Endothelial cell of umbilical vein (primary cell): ENCODE results near the gene CKS1B. TPM values are rescaled to one million over a fixed set of nuclear protein-coding genes. Genes with fewer than 3 reads are reported as not detected.

Source experiments
- BruUV-seq: library from RNA; stranded (reverse); fragments of 400-500 nt; replicated peaks from 2 replicates; lab custom pipeline; 2021; lab: Mats Ljungman, UMichigan
- CTCF ChIA-PET: fragments of 300-600, 350-600 bp; sonication (Branson Sonifier 250); formaldehyde crosslinking; loops from one replicate; lab custom pipeline; 2021; ENCODE audit warnings: antibody characterized with exemption, inconsistent platforms; lab: Charles Lee
- POLR2A ChIA-PET: fragments of 300-600, 350-600 bp; sonication (Branson Sonifier 250); formaldehyde crosslinking; loops from one replicate; lab custom pipeline; 2021; ENCODE audit warnings: antibody characterized with exemption, inconsistent platforms; lab: Charles Lee
- DNase-seq: peaks from one replicate; pipeline ENCODE4 v3.0.0-alpha.2; 2011; ENCODE audit warnings: low read depth, low spot score
- FAIRE-seq: peaks from 2 replicates; lab custom pipeline; 2011; peaks lifted over from hg19 to GRCh38; lab: Jason Lieb, UNC
- H2AFZ ChIP-seq: 2 replicates; pipeline ENCODE4 v1.6.0; 2012; ENCODE audit warnings: low read depth, low read length, control low read depth, inconsistent platforms
- H3K27ac ChIP-seq: 2 replicates; pipeline ENCODE4 v1.5.1; 2011; ENCODE audit warnings: low read depth, mild to moderate bottlenecking, control low read depth, low read length, moderate library complexity; ENCODE audit not compliant: insufficient read depth
- H3K27me3 ChIP-seq, 2 experiments: 2 replicates each; pipeline versions ENCODE4 v1.6.0 to v1.6.1; 2011; ENCODE audit warnings: low read length in 2 of 2, mixed read lengths in 1 of 2; ENCODE audit not compliant: control insufficient read depth in 2 of 2, insufficient read depth in 2 of 2
- H3K36me3 ChIP-seq, 2 experiments: 2 replicates in 1 of 2; 3 replicates in 1 of 2; pipeline ENCODE4 v1.5.1; 2011; ENCODE audit warnings: low read length in 2 of 2, mild to moderate bottlenecking in 1 of 2, moderate library complexity in 1 of 2; ENCODE audit not compliant: control insufficient read depth in 2 of 2, insufficient read depth in 2 of 2; ENCODE audit errors: extremely low read depth in 1 of 2
- H3K4me1 ChIP-seq: 3 replicates; pipeline ENCODE4 v1.5.1; 2011; ENCODE audit warnings: mild to moderate bottlenecking, low read length; ENCODE audit not compliant: control insufficient read depth, insufficient read depth; ENCODE audit errors: extremely low read depth
- H3K4me2 ChIP-seq: 2 replicates; pipeline ENCODE4 v1.6.1; 2011; ENCODE audit warnings: low read length, control low read depth, mixed read lengths; ENCODE audit not compliant: insufficient read depth
- H3K4me3 ChIP-seq, 3 experiments: fragments of 200-600 bp in 1 of 3; sonication (generic), shearing (Covaris generic) in 1 of 3; replicated peaks in 1 of 3; 2 replicates each; pipeline ENCODE4 v1.5.1; 2011 to 2016; ENCODE audit warnings: control low read depth in 3 of 3, low read length in 3 of 3, mild to moderate bottlenecking in 2 of 3, inconsistent platforms in 1 of 3, low read depth in 1 of 3, moderate library complexity in 1 of 3; ENCODE audit not compliant: insufficient read depth in 1 of 3
- H3K79me2 ChIP-seq: 2 replicates; pipeline ENCODE4 v1.6.0; 2012; ENCODE audit warnings: low read length, inconsistent platforms; ENCODE audit not compliant: control insufficient read depth, insufficient read depth
- H3K9ac ChIP-seq: replicated peaks from 2 replicates; pipeline ENCODE3; 2011; ENCODE audit warnings: low read length, control low read depth; ENCODE audit not compliant: insufficient read depth; ENCODE audit errors: extremely low read depth
- H3K9me1 ChIP-seq: replicated peaks from 3 replicates; pipeline ENCODE4 v1.6.0; 2011; ENCODE audit warnings: mild to moderate bottlenecking, low read length; ENCODE audit not compliant: control insufficient read depth, insufficient read depth; ENCODE audit errors: extremely low read depth
- H3K9me3 ChIP-seq: replicated peaks from 2 replicates; pipeline ENCODE4 v1.5.1; 2012; ENCODE audit warnings: low read length, inconsistent platforms; ENCODE audit not compliant: control insufficient read depth, insufficient read depth
- H4K20me1 ChIP-seq: replicated peaks from 2 replicates; pipeline ENCODE3; 2011; ENCODE audit warnings: mild to moderate bottlenecking, low read length; ENCODE audit not compliant: control insufficient read depth, insufficient read depth; ENCODE audit errors: extremely low read depth
- CTCF ChIP-seq, 2 donors: IDR thresholded peaks; 1 replicate in 1 of 2; 2 replicates in 1 of 2; pipeline ENCODE4 v1.5.1; 2011; ENCODE audit warnings: low read length in 2 of 2, mild to moderate bottlenecking in 2 of 2, moderate library complexity in 2 of 2, control low read depth in 1 of 2, inconsistent platforms in 1 of 2, low read depth in 1 of 2; ENCODE audit not compliant: insufficient read depth in 1 of 2; ENCODE audit errors: extremely low read depth in 1 of 2
- EZH2 ChIP-seq: IDR thresholded peaks from 2 replicates; pipeline ENCODE4 v1.6.1; 2012; ENCODE audit warnings: borderline replicate concordance, low read depth, mild to moderate bottlenecking, moderate library complexity, low read length, inconsistent platforms; ENCODE audit not compliant: severe bottlenecking
- FOS ChIP-seq: IDR thresholded peaks from 2 replicates; pipeline ENCODE4 v1.6.1; 2011; ENCODE audit warnings: mild to moderate bottlenecking, low read length, moderate library complexity, borderline replicate concordance; ENCODE audit not compliant: insufficient read depth
- GATA2 ChIP-seq: IDR thresholded peaks from 2 replicates; pipeline ENCODE4 v1.7.0; 2011; ENCODE audit warnings: low read depth, mild to moderate bottlenecking, moderate library complexity, mixed read lengths, low read length; ENCODE audit not compliant: insufficient read length, insufficient read depth
- JUN ChIP-seq: IDR thresholded peaks from 2 replicates; pipeline ENCODE4 v1.6.1; 2011; ENCODE audit warnings: borderline replicate concordance, low read depth; ENCODE audit not compliant: insufficient read length, insufficient read depth
- MAX ChIP-seq: IDR thresholded peaks from 2 replicates; pipeline ENCODE4 v1.6.1; 2011; ENCODE audit not compliant: insufficient read depth, insufficient read length
- MYC ChIP-seq: IDR thresholded peaks from one replicate; pipeline ENCODE4 v1.6.1; 2011; ENCODE audit warnings: mild to moderate bottlenecking, low read depth, low read length
- POLR2A ChIP-seq: IDR thresholded peaks from 2 replicates; pipeline ENCODE4 v1.6.1; 2012; ENCODE audit warnings: low read depth, mild to moderate bottlenecking, control low read depth, low read length
- POLR2AphosphoS5 ChIP-seq: IDR thresholded peaks from 2 replicates; pipeline ENCODE4 v1.6.1; 2012; ENCODE audit warnings: low read depth, mild to moderate bottlenecking, control low read depth, low read length, moderate library complexity; ENCODE audit not compliant: insufficient read depth
- dilution Hi-C: fragments of 300-500 bp; cut with MboI; formaldehyde crosslinking; loops from one replicate; pipeline ENCODE4 v1.15.0; 2019; ENCODE audit warnings: low sequenced_read_pairs; ENCODE audit not compliant: extremely low pct_ligation_motif_present
- intact Hi-C: fragments of 100-400 bp; cut with micrococcal nuclease; formaldehyde crosslinking; loops from one replicate; pipeline ENCODE4 v1.10.0; 2022
- polyA plus RNA-seq, 4 experiments: library from polyadenylated mRNA; depleted of rRNA in 3 of 4; stranded (reverse) in 3 of 4; unstranded in 1 of 4; fragments of >200 nt; gene quantifications; 2 replicates each; pipeline versions ENCODE4 v1.2.1 to v1.2.3, GENCODE V29; 2011 to 2012; ENCODE audit warnings: missing spikeins in 1 of 4
- total RNA-seq: library from RNA; stranded (reverse); gene quantifications from 2 replicates; pipeline ENCODE4 v1.2.3, GENCODE V29; 2021

Gene CKS1B
- total and polyA plus RNA-seq, 2 donors (not counting 3 experiments of a cell fraction or from before 2014, with no cell fraction given) = 126 to 280 TPM

- ChIA-PET CTCF (interaction anchor here (0.5 to 6.4 kb wide), 3 partner anchors 10 to 1131 kb away, joined by 3 to 87 read pairs (median 3); partner anchors contain the start of genes PYGO2 and ZBTB7B), POLR2A (no interaction called here)
- intact Hi-C loops = no loop called here
- FAIRE-seq (no peak), DNase-seq (no peak)
- Histone ChIP-seq H3K27me3 (no peaks in the 10 kb centered on the region), H3K9ac (no peak overlapping the region), H2AFZ (no peak overlapping the region), H3K36me3 (peaks cover 0 to 17% of the 10 kb centered on the region in 2 experiments), H3K4me2 (no peak overlapping the region), H3K9me3 (no peaks in the 10 kb centered on the region), H3K9me1 (no peaks in the 10 kb centered on the region), H3K4me3 (no peak overlapping the region), H4K20me1 (no peaks in the 10 kb centered on the region), H3K27ac (no peak overlapping the region), H3K79me2 (peaks cover 3% of the 10 kb centered on the region), H3K4me1 (no peaks in the 10 kb centered on the region)
- dilution Hi-C loops = no loop called here
- no TSS peak for BruUV-seq
- TF ChIP-seq CTCF (IDR thresholded peaks at IDR 0.05; ENCODE audit: extremely low read depth in 1 of 2, insufficient read depth in 1 of 2, low read depth in 1 of 2, low read length in 2 of 2) (no peak), EZH2 (no peak), GATA2 (no peak), JUN (no peak), POLR2AphosphoS5 (no peak), MYC (no peak), POLR2A (no peak), FOS (no peak), MAX (no peak)
Measured at GRCh38 chr1:155011437-155012025, 37.0 kb downstream of the CKS1B start.
